Parathyroid adenoma (tissue), 2 donors: ENCODE measurements around the gene KHNYN.

Experiments used
- H2AFZ ChIP-seq: fragments of 300-600 bp; sonication (generic); one replicate; pipeline ENCODE4 v1.7.0; 2017; ENCODE audit warnings: antibody characterized with exemption, mild to moderate bottlenecking
- H3K27ac ChIP-seq: fragments of 300-600 bp; sonication (generic); one replicate; pipeline ENCODE4 v1.7.0; 2017
- H3K27me3 ChIP-seq: fragments of 300-600 bp; sonication (generic); one replicate; pipeline ENCODE4 v1.7.0; 2017; ENCODE audit warnings: low read length; ENCODE audit not compliant: control insufficient read depth, insufficient read depth
- H3K36me3 ChIP-seq: fragments of 300-600 bp; sonication (generic); one replicate; pipeline ENCODE4 v1.7.0; 2017; ENCODE audit warnings: low read length; ENCODE audit not compliant: control insufficient read depth, insufficient read depth
- H3K4me1 ChIP-seq: fragments of 300-600 bp; sonication (generic); one replicate; pipeline ENCODE4 v1.7.0; 2017; ENCODE audit warnings: control low read depth
- H3K4me2 ChIP-seq: fragments of 300-600 bp; sonication (generic); one replicate; pipeline ENCODE4 v1.7.0; 2017; ENCODE audit warnings: low read length
- H3K4me3 ChIP-seq: fragments of 300-600 bp; sonication (generic); one replicate; pipeline ENCODE4 v1.7.0; 2017; ENCODE audit warnings: low read depth, low read length
- H3K79me2 ChIP-seq: fragments of 300-600 bp; sonication (generic); one replicate; pipeline ENCODE4 v1.7.0; 2017; ENCODE audit warnings: control low read depth
- H3K9ac ChIP-seq: fragments of 300-600 bp; sonication (generic); one replicate; pipeline ENCODE4 v1.7.0; 2017; ENCODE audit warnings: mild to moderate bottlenecking
- H3K9me3 ChIP-seq: fragments of 300-600 bp; sonication (generic); one replicate; pipeline ENCODE4 v1.7.0; 2017; ENCODE audit warnings: low read length; ENCODE audit not compliant: control insufficient read depth
- TF ChIP-seq, protein P1 (sequence below): fragments of 300-600 bp; sonication (generic); IDR thresholded peaks from one replicate; pipeline ENCODE4 v1.7.0; 2017; ENCODE audit warnings: antibody characterized with exemption, mild to moderate bottlenecking
- donor health status: primary hyperparathyroidism.

Gene KHNYN

GRCh38 chr14:24429395-24430142 lies at the start of gene KHNYN, which contains the start of gene CBLN3:
KHNYN (plus strand) TSS chr14:24429954; CDS start chr14:24430731, 777 bp downstream.
CBLN3 (minus strand) TSS chr14:24429668; CDS start chr14:24429054, 614 bp downstream.
- H2AFZ ChIP-seq = peak within 1 kb of the TSS; percentile 98
- H3K4me1 ChIP-seq = peaks cover 19% of the 10 kb centered on the region
- H3K27me3 ChIP-seq = no peaks in the 10 kb centered on the region
- peak within 1 kb of the TSS; percentile 88 for H3K4me3 ChIP-seq
- no peaks in the 10 kb centered on the region for H3K9me3 ChIP-seq
- H3K79me2 ChIP-seq = no peaks in the 10 kb centered on the region
- TF ChIP-seq, protein P1, sequence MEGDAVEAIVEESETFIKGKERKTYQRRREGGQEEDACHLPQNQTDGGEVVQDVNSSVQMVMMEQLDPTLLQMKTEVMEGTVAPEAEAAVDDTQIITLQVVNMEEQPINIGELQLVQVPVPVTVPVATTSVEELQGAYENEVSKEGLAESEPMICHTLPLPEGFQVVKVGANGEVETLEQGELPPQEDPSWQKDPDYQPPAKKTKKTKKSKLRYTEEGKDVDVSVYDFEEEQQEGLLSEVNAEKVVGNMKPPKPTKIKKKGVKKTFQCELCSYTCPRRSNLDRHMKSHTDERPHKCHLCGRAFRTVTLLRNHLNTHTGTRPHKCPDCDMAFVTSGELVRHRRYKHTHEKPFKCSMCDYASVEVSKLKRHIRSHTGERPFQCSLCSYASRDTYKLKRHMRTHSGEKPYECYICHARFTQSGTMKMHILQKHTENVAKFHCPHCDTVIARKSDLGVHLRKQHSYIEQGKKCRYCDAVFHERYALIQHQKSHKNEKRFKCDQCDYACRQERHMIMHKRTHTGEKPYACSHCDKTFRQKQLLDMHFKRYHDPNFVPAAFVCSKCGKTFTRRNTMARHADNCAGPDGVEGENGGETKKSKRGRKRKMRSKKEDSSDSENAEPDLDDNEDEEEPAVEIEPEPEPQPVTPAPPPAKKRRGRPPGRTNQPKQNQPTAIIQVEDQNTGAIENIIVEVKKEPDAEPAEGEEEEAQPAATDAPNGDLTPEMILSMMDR = peak; percentile 8
- H3K27ac ChIP-seq = peak within 1 kb of the TSS; percentile 87
- H3K4me2 ChIP-seq = peak within 1 kb of the TSS; percentile 93
- peak within 1 kb of the TSS; percentile 71 for H3K9ac ChIP-seq
- no peaks in the 10 kb centered on the region for H3K36me3 ChIP-seq

GRCh38 chr14:24381363-24382063 lies 48.2 kb upstream of the KHNYN start:
- Histone ChIP-seq H3K79me2 (no peaks in the 10 kb centered on the region), H2AFZ (no peak overlapping the region), H3K27ac (no peak overlapping the region), H3K4me1 (peaks cover 14% of the 10 kb centered on the region), H3K27me3 (no peaks in the 10 kb centered on the region), H3K9ac (no peak overlapping the region), H3K36me3 (no peaks in the 10 kb centered on the region), H3K4me3 (no peak overlapping the region), H3K9me3 (no peaks in the 10 kb centered on the region), H3K4me2 (no peak overlapping the region)
- TF ChIP-seq, protein P1 = no peak

GRCh38 chr14:24382064-24382371 lies 47.7 kb upstream of the KHNYN start:
- Histone ChIP-seq H3K27me3 (no peaks in the 10 kb centered on the region), H3K4me3 (no peak overlapping the region), H3K4me1 (peaks cover 14% of the 10 kb centered on the region), H3K27ac (no peak overlapping the region), H3K36me3 (no peaks in the 10 kb centered on the region), H3K79me2 (no peaks in the 10 kb centered on the region), H3K9me3 (no peaks in the 10 kb centered on the region), H3K9ac (no peak overlapping the region), H3K4me2 (no peak overlapping the region), H2AFZ (no peak overlapping the region)
- TF ChIP-seq, protein P1 = no peak

- H3K4me1 ChIP-seq = no peaks in the 10 kb centered on the region
- TF ChIP-seq, protein P1 = no peak
- no peaks in the 10 kb centered on the region for H3K79me2 ChIP-seq
- no peaks in the 10 kb centered on the region for H3K36me3 ChIP-seq
- no peaks in the 10 kb centered on the region for H3K27me3 ChIP-seq
- H3K27ac ChIP-seq = no peak overlapping the region
- no peaks in the 10 kb centered on the region for H3K9me3 ChIP-seq
- H3K4me2 ChIP-seq = no peak overlapping the region
- no peak overlapping the region for H3K4me3 ChIP-seq
- no peak overlapping the region for H3K9ac ChIP-seq
- no peak overlapping the region for H2AFZ ChIP-seq
Measured at GRCh38 chr14:24384169-24384568, 45.6 kb upstream of the KHNYN start.
